Right lung (tissue), 5 donors: ENCODE measurements around the gene PTGFRN. TPM values are rescaled to one million over a fixed set of nuclear protein-coding genes. Genes with fewer than 3 reads are reported as not detected.

ENCODE experiments used
- DNase-seq, 2 donors: peaks; one replicate each; pipeline ENCODE4 v3.0.0-alpha.2; 2013
- polyA plus RNA-seq, 5 donors: library from polyadenylated mRNA; unstranded; fragments of 120-200 nt; gene quantifications; one replicate each; pipeline versions ENCODE4 v1.2.1 to v1.2.3, GENCODE V29; 2013; ENCODE audit warnings: inconsistent platforms in 1 of 5, low replicate concordance in 1 of 5; ENCODE audit not compliant: insufficient read length in 5 of 5, insufficient read depth in 1 of 5

PTGFRN gene
- polyA plus RNA-seq, 5 donors = 40.5 to 73.5 (median 66.1) TPM

DNA sequence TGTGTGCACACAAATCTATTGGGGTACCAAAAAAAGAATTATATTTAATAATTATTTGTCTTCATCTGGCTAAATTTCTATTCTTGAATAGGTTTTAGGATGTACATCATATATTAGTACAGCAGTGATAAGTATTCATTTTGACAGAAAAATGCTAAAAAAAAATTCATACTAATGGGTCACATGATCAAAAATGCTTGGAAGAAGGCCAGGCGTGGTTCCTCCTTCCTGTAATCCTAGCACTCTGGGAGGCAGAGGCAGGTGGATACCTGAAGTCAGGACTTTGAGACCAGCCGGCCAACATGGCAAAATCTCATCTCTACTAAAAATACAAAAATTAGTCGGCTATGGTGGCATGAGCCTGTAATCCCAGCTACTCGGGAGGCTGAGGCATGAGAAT is 26.9 kb upstream of the PTGFRN start:
- DNase-seq = no peak

DNA sequence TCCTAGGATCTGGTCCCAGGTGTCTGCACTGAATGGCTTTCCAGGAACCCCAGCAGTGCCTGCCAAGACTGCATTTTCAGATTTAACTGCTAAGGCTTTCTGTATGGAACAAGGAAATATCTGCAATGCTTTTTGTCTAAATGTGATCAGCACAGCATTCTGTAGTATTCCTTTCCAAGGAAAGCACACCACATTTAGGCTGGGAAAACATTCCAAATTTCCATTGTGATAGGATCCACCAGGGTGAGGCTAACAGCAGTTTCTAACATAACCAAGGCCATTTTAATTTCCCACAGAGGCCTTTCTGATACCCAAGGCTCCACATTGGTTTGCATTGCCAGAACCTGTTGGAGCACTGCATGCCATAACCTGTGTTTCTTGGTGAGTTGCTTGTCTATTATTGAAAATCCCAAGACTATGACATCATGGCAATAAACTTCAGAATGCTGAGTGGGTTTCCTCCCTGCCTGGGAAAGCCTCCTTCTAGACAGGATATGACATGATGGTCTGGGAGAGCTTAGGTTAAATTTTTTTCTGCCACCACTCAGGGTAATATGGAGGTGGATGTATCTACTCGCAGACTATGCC is 23.3 kb upstream of the PTGFRN start:
- no peak for DNase-seq

DNA sequence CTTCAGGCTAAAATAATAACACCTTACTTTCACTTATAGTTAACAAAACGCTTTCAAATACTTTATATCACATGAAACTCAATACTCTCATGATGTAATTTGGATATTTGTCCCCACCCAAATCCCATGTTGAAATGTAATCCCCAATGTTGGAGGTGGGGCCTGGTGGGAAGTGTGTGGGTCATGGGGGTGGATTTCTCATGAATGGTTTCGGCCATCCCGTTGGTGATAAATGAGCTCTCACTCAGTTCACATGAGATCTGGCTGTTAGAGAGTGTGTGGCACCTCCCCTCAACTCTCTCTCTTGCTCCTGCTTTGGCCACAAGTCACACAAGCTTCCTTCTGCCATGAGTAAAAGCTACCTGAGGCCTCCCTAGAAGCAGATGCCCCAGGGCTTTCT is 22.5 kb upstream of the PTGFRN start:
- DNase-seq = no peak

DNA sequence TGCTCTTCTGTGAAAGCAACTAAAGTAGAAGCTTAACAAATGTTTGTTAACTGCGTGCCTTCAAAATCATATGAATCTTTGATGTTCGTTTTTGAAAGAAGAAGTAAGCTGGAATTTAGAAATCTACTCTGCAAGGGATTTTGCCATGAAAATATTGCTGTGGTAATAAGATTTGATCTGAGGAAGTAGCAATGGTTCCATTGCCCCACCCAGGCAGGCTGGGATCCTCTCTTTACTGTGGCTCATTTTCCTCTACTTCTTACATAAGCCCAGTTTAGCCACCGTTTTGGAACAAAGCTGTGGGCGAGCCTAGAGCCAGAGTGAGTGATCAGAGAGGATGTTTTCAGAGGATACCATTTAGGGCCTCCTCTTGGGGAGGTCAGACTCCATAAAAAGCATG is 20.3 kb upstream of the PTGFRN start:
- DNase-seq = no peak

DNA sequence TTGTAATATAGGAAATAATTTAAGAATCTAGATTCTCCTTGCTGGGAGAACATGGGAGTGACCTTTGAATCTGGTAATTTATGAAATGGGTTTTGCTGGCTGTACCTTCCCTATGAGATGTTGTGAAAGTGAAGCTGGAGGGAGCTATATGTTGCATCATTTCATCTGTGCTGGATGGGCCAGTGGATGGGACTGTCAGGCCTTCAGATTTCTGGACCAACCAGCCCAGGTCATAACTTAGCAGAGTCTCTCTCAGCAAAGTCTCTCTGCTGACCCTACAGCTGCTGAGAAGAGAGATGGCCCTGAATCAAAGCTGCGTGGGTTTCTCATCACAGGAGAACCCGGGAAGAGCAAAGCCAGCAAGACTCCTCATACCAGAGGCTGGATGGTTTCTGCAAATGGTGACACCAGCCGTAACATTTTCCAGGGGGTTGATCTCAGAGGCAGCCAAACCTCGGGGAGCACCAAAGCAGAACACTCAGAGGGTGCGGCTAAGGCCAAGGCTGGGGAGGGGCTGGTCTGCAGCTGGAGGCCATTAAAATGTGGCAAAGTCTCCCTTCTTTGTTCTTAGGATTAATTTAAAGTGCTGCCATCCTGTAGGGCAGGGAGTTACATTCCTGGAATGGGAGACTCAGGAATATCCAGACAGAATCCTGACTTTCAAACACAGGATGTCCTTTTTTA is 18.2 kb upstream of the PTGFRN start:
- no peak for DNase-seq

DNA sequence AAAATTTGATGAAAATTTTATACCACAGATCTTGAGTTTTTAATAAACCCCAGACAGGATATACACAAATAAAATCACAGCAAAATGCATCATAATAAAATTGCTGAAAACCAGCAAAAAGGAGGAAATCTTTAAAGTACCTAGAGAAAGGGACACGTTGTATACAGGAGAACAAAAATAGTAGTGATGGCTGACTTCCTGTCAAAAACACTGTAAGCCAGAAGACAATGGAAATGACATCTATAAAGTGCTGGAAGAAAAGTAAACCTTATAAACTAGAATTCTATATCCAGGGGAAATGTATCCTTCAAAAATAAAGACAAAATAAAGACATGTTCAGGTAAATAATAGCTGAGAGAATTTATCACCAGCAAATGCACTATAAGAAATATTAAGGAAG is 14.6 kb upstream of the PTGFRN start:
- no peak for DNase-seq

DNA sequence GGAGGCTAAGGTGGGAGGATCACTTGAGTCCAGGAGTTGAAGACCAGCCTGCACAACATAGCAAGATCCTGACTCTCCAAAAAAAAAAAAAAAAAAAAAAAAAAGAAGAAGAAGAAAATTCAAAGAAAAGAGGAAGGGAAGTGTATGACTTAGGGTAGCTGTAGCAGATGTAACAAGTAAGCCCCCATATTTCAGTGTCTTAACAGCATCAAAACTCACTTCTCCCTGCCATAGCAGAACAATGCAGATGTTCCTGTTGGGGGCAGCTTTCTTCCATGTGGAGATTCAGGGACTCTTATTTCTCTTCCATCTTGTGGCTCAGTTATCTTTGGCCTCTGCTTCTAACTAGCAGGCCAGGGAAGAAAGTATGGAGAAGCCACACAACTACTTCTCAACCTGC is 10.2 kb upstream of the PTGFRN start:
- DNase-seq = no peak

DNA sequence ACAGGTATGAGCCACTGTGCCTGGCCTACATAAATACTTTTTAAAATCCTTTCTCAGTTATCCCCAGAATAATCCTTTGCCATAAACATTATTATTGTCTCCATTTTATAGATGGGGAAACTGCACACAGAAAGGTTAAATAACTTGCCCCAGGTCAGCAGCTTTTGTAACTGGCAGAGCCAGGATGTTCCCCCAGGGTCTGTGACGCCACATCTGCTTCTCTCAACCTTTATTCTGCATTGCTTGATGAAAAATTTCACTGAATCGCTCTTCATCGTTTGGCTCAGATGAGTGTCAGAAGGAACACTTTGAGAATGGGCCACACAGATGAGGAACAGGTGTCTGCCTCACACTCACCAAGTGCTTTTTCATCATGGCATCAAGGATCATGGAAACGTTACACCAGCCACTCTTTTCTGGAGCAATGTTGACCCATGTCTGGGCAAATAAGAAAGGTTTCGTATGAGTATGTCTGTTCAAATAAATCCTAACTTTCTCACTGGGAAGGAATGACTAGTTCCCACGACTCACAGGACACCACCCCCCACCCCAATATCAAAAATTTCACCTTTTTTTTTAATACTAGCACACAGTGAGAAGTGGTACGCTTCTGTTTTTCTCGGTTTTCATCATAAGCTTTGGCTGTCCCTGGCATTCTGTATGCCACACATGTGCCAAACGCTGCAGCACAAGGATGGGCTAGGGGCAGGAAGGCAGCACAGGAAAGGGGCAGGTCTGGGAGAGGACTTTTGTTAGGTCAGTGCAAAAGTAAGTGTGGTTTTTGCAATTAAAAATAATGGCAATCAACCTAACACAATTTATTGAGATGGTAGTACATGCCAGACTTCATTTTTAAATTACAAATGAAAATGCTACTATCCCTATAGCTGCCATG is 9.0 kb upstream of the PTGFRN start:
- DNase-seq = no peak

DNA sequence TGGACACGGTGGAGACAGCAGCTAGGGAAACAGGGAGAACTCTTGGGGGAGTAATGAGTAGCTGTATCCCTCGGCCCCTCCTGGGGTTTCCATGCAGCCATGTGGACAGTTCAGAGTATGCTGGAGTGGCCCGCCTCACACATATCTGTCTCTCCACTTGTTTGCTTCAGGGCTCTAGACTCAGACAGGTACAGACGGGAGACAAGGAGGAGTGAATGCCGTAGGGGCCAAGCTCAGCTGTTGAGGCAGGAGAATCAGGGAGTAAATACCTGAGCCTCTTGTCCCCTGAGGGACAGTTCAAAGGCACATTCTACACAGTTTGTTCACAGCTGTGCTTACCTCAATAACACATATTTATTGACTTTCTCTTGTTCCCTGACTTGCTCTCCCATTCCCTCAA is 7.7 kb upstream of the PTGFRN start:
- no peak for DNase-seq

DNA sequence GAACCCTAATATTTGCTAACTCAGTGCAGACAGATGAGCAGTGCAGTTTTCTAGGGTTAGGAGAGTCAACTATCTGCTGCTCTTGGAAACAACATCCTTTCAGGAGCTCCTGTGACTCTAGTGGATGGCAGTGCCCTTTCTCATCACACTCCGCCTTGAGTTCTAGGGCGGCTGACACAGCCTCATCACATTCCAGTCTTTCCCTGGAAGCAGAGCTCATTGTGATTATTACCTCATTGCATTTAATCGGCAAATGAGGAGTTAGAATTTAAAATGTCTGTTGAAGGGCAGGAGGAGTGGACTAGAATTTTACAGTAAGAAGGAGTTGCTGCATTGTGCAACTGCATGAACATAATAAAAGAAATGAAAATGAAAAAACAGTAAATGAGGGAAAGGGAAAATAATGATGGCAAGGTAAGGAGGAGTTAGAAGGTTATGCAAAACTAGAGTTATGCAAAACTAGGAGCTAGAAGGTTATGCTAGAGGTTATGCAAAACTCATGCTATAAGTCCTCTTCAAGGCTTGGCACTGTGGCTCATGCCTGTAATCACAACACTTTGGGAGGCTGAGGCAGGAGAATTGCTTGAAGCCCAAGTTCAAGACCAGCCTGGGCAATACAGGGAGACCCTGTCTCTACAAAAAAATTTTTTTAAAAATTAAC is 6.9 kb upstream of the PTGFRN start:
- no peak for DNase-seq

DNA sequence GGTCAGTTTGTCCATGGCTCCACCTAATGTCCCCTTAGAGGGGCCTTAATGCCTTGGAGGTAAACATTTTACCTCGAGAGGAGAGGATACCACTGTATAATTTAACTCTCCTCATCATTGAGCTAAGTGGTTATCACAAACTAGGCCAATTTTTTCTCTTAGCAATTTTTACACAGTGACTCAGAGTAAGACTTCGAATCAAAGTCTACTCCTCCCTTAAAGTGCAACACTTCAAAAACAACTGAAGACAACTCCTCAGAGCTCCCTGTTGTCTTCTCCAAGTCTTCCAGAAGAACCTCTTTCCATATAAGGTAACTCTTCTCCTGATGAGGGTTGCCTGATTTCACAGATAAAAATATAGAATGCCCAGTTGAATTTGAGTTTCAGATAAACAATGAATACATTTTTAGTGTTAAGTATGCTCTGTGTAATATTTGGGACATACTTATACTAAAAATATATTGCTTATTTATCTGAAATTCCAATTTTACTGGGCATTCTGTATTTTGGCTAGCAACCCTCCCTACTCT is 4.9 kb upstream of the PTGFRN start:
- DNase-seq = no peak

DNA sequence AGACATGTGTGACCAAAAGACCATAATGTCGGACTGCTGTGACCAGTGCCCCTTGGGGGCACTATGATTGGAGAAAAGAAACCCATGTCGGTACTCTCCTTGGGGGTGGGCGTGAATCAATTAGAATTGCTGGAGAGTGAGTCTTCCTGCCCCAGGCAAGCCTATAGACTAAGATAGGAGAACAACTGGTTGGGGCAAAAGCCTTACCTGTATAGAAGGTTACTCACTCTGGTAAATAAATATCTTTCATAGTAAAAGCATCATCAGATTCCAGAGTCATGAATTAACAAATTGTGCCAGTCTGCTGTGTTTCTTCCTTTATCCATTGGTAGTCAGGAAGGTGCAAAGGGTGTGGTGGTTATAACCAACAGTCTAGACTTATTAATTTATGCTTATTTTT is 2.9 kb upstream of the PTGFRN start:
- no peak for DNase-seq

DNA sequence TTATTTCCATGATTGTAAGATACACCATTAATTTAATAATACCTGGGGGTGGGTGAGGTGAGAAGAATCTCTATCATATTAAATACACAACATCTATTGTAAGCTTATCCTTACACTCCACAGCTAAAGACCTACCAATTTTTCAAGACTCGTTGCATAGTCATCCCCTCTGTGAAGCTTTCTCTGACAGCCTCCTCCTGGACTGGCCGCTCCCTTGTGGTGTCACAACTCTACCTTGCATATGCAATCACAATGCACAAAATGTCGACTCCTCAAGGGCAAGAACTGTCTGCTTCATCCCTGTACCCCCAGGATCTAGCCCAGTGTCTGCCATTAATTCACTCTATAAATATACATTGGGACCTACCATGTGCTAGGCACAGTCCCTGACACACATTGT is 2.4 kb upstream of the PTGFRN start:
- DNase-seq = no peak

DNA sequence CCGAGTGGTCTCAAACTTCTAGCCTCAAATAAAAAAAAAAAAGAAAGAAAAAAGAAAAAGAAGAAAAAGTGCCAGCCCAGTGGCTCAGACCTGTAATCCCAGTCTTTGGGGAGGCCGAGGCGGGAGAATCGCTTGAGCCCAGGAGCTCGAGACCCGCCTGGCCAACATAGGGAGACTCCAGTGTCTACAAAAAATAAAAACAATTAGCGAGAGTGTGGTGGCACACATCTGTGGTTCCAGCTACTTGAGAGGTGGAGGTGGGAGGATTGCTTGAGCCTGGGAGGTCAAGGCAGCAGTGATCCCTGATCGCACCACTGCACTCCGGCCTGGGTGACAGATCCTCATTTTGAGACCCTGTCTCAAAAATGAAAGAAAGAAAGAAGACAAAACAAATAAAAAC is 1.4 kb upstream of the PTGFRN start:
- DNase-seq = no peak

DNA sequence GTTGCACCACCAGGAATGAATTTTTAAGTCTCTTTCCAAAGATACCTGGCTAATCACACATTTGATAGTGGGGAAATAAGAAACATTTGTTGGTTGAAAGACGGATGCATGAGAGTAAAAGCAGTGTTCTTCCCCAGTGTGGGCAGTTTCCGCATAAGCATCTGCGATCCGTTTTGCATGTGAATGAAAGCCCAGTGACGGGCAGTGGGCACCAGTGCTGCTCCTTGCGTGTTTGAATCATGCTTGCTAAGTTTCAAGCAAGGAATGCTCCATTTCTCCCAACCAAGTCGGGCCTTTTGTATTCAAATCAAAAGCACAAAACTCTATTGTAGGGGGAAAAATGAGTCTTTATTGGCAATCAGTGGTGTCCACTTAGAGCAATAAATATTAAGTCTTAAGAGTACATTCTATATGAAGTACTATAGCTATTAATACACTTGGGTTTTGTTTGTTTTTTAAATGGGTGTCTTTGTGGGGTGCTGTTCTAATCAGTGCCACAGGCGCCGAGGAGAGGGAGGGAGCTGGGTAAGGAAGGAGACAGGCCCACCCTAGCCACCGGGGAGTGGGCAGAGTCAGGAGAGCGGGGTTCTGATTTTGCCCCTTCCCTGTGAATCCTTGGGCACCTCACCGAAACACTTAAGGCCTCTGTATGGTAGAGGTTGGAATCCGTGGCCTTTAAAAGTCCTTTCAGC is 750 bp upstream of the PTGFRN start:
- DNase-seq = no peak

DNA sequence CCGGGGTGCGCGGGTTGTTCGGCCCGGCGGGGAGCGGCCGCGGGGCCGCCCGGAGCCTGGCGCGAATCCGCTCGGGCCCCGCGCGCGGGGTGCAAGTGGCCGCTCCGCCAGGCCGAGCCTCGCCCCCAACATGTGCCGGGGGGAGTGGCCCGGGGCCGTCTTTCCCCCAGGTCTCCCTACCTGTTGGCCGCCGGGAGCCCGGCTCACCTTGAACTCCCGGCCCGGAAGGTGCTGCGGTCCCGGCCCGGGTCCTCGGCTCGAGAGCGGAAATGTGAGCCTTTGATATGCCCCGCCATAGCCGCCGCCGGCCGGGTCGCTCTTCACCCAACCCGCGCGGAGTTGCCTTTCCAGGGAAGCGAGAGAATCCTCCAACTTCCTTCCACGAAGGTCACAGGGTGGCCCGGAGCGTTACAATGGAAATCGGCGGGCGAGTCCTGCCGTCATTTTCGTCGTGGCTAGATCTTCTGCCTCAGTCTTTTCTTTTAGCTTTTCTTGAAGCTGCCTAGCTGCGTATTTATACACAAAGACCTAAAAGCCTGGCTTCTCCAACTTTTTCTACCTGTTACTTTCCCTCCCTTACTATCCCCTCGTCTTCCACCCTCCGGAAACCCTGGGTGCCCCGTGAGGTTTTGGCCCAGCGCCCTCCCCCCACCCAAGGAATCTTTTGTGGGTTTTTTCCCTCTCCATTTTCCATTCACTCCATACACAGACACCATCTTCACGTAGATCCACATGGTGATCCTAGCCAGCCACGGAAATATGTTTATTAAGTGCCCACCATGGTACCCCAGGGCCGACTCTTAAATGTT is 867 bp downstream of the PTGFRN start:
- peak; percentile 34 to 52 for DNase-seq

DNA sequence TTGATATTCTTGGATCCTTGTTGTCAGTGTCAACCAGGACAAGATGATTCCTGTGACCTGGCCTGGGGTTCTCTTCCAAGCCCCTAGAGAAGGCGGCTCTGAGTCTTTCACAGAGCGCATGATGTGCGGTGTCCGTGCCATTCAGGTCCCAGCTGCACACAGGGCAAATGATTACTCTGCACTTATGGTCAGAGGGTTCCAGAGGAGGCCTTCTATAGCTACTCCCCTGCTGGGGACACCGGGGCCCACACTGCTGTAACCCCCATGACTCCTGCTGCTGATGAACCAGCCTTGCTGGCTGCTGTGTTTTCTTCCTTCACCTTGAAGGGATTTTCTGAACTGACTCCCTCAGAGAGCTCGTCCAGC is 1.5 kb downstream of the PTGFRN start:
- no peak for DNase-seq

DNA sequence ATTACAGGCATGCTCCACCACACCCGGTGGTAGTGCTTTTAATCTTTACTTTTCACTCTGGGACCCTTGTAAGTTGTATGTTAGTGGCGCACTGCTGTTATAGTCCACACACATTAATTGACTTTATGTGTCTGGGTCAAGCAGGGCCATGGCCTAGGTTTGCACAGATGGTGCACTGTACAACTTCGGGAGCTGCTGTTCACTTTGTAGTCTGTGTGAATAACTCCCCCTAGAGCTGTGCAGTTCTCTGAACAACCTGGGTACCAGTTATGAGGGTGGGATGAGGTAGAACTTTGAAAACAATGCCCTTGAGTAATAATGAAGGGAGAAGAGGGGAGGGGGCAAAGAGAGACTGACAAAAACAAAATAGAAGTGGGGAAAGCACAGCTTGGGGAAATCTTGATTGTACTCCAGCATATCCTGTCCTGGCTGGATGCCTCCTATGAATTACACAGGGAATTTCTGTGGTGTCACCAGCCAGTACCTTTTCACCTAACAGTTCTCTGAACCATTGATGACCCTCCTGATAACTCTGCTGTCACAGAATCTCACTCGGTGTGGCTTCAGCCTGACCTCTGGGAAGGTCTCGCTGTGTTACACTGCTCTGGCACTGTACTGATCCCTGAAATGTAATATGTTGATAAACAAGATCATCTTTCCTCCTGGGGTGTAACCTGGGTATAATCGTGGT is 2.2 kb downstream of the PTGFRN start:
- no peak for DNase-seq

DNA sequence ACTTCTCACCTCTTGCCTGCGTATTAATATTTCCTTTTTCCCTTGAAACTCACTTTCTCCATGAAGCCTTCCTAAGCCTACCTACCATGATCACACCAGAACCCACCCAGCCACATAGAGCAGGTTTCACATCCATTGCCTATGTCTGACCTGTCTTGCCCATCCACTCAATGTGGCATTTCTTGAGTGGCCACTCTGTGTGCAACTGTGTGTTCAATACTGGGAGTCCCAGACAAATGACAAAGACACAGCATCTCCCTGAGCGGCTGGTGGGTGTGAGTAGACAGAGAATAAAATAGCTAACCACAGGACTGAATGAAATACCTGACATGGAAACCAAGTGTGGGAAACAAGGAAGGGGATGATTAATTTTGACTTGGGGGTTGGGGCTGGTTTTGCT is 3.1 kb downstream of the PTGFRN start:
- DNase-seq = no peak

DNA sequence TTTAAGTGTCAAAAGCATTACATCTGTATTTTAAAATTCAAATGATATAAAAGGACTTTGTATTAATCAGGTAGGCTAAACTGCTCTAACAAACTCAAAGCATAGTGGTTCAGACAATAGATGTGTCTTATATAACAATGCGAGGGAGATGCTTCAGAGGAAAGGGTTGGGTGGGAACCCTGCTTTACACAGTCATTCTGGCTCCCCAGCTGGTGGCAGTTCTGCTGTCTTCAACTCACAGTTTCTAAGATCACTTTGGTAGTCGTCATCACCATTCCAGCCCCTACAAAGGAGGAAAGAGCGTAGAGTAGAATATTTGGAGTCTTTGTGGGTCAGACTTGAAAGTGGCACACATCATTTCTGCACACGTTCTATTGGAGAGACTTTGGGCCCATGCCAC is 4.2 kb downstream of the PTGFRN start:
- DNase-seq = no peak
